Measurements from ENCODE around the gene STAMBPL1. TPM values are rescaled to one million over a fixed set of nuclear protein-coding genes. Genes with fewer than 3 reads are reported as not detected.

Gene STAMBPL1
- polyA plus RNA-seq, 1 of the 3 experiments (the other 2 are of a cell fraction): 25.1 TPM

GRCh38 chr10:88833156-88833555 lies 46.9 kb upstream of the STAMBPL1 start:
- Histone ChIP-seq H3K27me3 (ENCODE audit: insufficient read depth) (no peaks in the 10 kb centered on the region), H3K4me1 (ENCODE audit: control insufficient read depth in 1 of 2, insufficient read depth in 2 of 2, low read depth in 1 of 2, low read length in 1 of 2) (peaks cover 0 to 2% of the 10 kb centered on the region in 2 experiments; a peak in 1 of 4 replicates), H3K79me2 (ENCODE audit: insufficient read depth) (no peaks in the 10 kb centered on the region), H4K20me1 (ENCODE audit: insufficient read depth) (no peaks in the 10 kb centered on the region), H3K27ac (ENCODE audit: low read depth in 2 of 2, low read length in 1 of 2) (no peak overlapping the region), H3K4me3 (ENCODE audit: low read depth in 2 of 2, low read length in 1 of 2) (no peak overlapping the region), H3K36me3 (replicated peaks in 1 of 2; ENCODE audit: control insufficient read depth in 1 of 2, insufficient read depth in 2 of 2, low read length in 1 of 2) (no peaks in the 10 kb centered on the region), H3K9me2 (no peaks in the 10 kb centered on the region), H3K9me3 (no peaks in the 10 kb centered on the region), H3K9ac (no peak overlapping the region), H3K4me2 (no peak overlapping the region), H3F3A (replicated peaks; ENCODE audit: insufficient read depth) (no peaks in the 10 kb centered on the region), H2AFZ (ENCODE audit: low read depth) (no peak overlapping the region)
- TF ChIP-seq SMC3 (IDR thresholded peaks at IDR 0.05; ENCODE audit: low read depth, low read length) (no peak), CHD2 (IDR thresholded peaks at IDR 0.05; ENCODE audit: low read length, partially characterized antibody) (no peak), NRF1 (IDR thresholded peaks at IDR 0.05; ENCODE audit: low read depth, low read length) (no peak), PBX3 (IDR thresholded peaks at IDR 0.05) (no peak), IRF3 (IDR thresholded peaks at IDR 0.05; ENCODE audit: low read depth, low read length) (no peak), GATA2 (CRISPR knock-in tag; IDR thresholded peaks at IDR 0.05) (no peak), YY1 (IDR thresholded peaks at IDR 0.05; ENCODE audit: low read depth) (no peak)
- POLR2A ChIA-PET: no interaction called here
- CTCF ChIA-PET: interaction anchor here (1.5 to 12.7 kb wide), 3 partner anchors 97 to 266 kb away, joined by 4 to 425 read pairs (median 31); no protein-coding TSS in a partner anchor
- WGBS (ENCODE audit: low lambda C conversion rate): 86% methylated on average over 2 of the region's 2 CpGs
- no peak for DNase-seq

- 79% methylated on average over 2 of the region's 2 CpGs for WGBS (ENCODE audit: low lambda C conversion rate)
- no peak overlapping the region for H3K4me3 ChIP-seq (ENCODE audit: low read depth in 2 of 2, low read length in 1 of 2)
- DNase-seq: no peak
- H4K20me1 ChIP-seq (ENCODE audit: insufficient read depth): no peaks in the 10 kb centered on the region
- H3K9ac ChIP-seq: no peak overlapping the region
- CTCF ChIA-PET: interaction anchor here (1.0 to 12.7 kb wide), 11 partner anchors 7 to 384 kb away, joined by 3 to 425 read pairs (median 29); partner anchors contain the start of gene FAS
- POLR2A ChIA-PET: no interaction called here
- no peak overlapping the region for H2AFZ ChIP-seq (ENCODE audit: low read depth)
- H3K4me1 ChIP-seq (ENCODE audit: control insufficient read depth in 1 of 2, insufficient read depth in 2 of 2, low read depth in 1 of 2, low read length in 1 of 2): peaks cover 0 to 2% of the 10 kb centered on the region in 2 experiments; a peak in 1 of 4 replicates
- H3K9me3 ChIP-seq: no peaks in the 10 kb centered on the region
- no peaks in the 10 kb centered on the region for H3K79me2 ChIP-seq (ENCODE audit: insufficient read depth)
- H3K9me2 ChIP-seq: no peaks in the 10 kb centered on the region
- H3K4me2 ChIP-seq: no peak overlapping the region
- H3K27me3 ChIP-seq (ENCODE audit: insufficient read depth): no peaks in the 10 kb centered on the region
- TF ChIP-seq FOXJ3 (CRISPR knock-in tag; IDR thresholded peaks at IDR 0.05): no peak
- TF ChIP-seq SMC3 (IDR thresholded peaks at IDR 0.05; ENCODE audit: low read depth, low read length): no peak
- TF ChIP-seq FOXM1 (IDR thresholded peaks at IDR 0.05; ENCODE audit: low read depth): no peak
- no peak for TF ChIP-seq TEAD4 (IDR thresholded peaks at IDR 0.05; ENCODE audit: borderline replicate concordance, insufficient read depth)
- TF ChIP-seq CTCF (IDR thresholded peaks at IDR 0.05): no peak
- no peak for TF ChIP-seq MXI1 (IDR thresholded peaks at IDR 0.05; ENCODE audit: low read depth, low read length)
- TF ChIP-seq TCF12 (IDR thresholded peaks at IDR 0.05): no peak
- no peak for TF ChIP-seq YY1 (IDR thresholded peaks at IDR 0.05; ENCODE audit: low read depth)
- H3F3A ChIP-seq (replicated peaks; ENCODE audit: insufficient read depth): no peaks in the 10 kb centered on the region
- no peaks in the 10 kb centered on the region for H3K36me3 ChIP-seq (replicated peaks in 1 of 2; ENCODE audit: control insufficient read depth in 1 of 2, insufficient read depth in 2 of 2, low read length in 1 of 2)
- H3K27ac ChIP-seq (ENCODE audit: low read depth in 2 of 2, low read length in 1 of 2): no peak overlapping the region
These were observed 46.3 kb upstream of the STAMBPL1 start for GRCh38 chr10:88833723-88834122.

Measured in SK-N-SH (cell line).